Regular cardiac myocyte (primary cell): ENCODE measurements around the gene OR8B12. TPM values are rescaled to one million over a fixed set of nuclear protein-coding genes. Genes with fewer than 3 reads are reported as not detected.

Experiments used
- total RNA-seq: library from RNA; depleted of rRNA; stranded (reverse); fragments of >200 nt; gene quantifications from 2 replicates; pipeline ENCODE4 v1.2.3, GENCODE V29; 2014

Gene OR8B12
- not detected in 2 replicates for total RNA-seq

DNA sequence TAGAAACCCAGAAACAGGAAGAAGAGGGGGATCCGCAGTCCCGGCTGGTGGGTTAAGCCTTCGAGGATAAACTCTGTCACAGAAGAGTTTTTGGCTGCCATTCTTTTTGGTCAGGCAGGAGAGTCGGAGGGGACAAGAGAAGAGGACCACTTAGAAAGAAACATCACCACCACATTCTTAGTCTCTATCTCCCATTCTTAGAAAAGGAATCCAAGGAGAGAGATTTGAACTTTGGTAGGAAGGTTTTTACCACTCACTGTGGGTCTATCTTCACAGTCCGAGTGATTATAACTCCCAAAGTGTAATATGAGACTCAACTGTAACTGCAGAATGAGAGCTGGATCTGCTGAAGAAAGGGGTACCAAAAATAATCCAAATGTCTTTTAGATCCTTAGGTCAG is at the start of gene OR8B12:
Gene OR8B12, minus strand, starts transcription at position 101 of the 400 bp plus-strand sequence. Its CDS starts 0 bp downstream, at position 101.

GRCh38 chr11:124569697-124570096 is 26.2 kb upstream of the OR8B12 start, which contains the start of gene OR8A1:
Gene OR8A1 (plus strand): TSS chr11:124569997. CDS start chr11:124570120, 123 bp downstream.

Other genes starting within 250 kb of the OR8B12 start
- gene OR8D1, start 229.7 kb downstream of the OR8B12 start, total RNA-seq = under 0.01 TPM in 1 of 2 replicates, not detected in the other
- not detected in 2 replicates for gene OR8D2, start 223.5 kb downstream of the OR8B12 start, total RNA-seq
- not detected in 2 replicates for gene OR8B2, start 159.2 kb downstream of the OR8B12 start, total RNA-seq
- not detected in 2 replicates for gene OR8B3, start 144.6 kb downstream of the OR8B12 start, total RNA-seq
- gene OR8B4, start 118.8 kb downstream of the OR8B12 start, total RNA-seq = not detected in 2 replicates
- gene OR8B8, start 98.0 kb downstream of the OR8B12 start, total RNA-seq = not detected in 2 replicates
- gene OR8A1, start 26.3 kb upstream of the OR8B12 start, total RNA-seq = not detected in 2 replicates
- not detected in 2 replicates for gene PANX3, start 67.8 kb upstream of the OR8B12 start, total RNA-seq
- 23.6 and 28.2 TPM in 2 replicates for gene TBRG1, start 79.2 kb upstream of the OR8B12 start, total RNA-seq
- gene SIAE, start 130.1 kb upstream of the OR8B12 start, total RNA-seq = 7.1 and 18.6 TPM in 2 replicates
- gene SPA17, start 130.2 kb upstream of the OR8B12 start, total RNA-seq = 8.2 and 13.0 TPM in 2 replicates
- gene NRGN, start 196.3 kb upstream of the OR8B12 start, total RNA-seq = 0.28 and 0.77 TPM in 2 replicates
- gene VSIG2, start 208.6 kb upstream of the OR8B12 start, total RNA-seq = not detected in 2 replicates
- 2.5 and 7.1 TPM in 2 replicates for gene ESAM, start 218.6 kb upstream of the OR8B12 start, total RNA-seq